MCF 10A (cell line): Measurements from ENCODE around the gene LY6G6D. TPM values are rescaled to one million over a fixed set of nuclear protein-coding genes. Genes with fewer than 3 reads are reported as not detected.

Source experiments
- BruUV-seq: library from RNA; stranded (reverse); fragments of 400-500 nt; replicated peaks from 2 replicates; lab custom pipeline; 2021; lab: Mats Ljungman, UMichigan
- CTCF ChIA-PET: fragments of 300-600 bp; sonication (Branson Sonifier 250); formaldehyde crosslinking; extraction: SDS; loops from one replicate; lab custom pipeline; 2021; ENCODE audit warnings: antibody characterized with exemption, inconsistent platforms; lab: Yijun Ruan, JAX
- POLR2A ChIA-PET: fragments of 300-600, 350-650 bp; sonication (Branson Sonifier 250); formaldehyde crosslinking; extraction: SDS; loops from one replicate; lab custom pipeline; 2020; ENCODE audit warnings: antibody characterized with exemption, inconsistent platforms; lab: Yijun Ruan, JAX
- DNase-seq: peaks from one replicate; pipeline ENCODE4 v3.0.0-alpha.2; 2018; ENCODE audit not compliant: unreplicated experiment
- H3K27ac Mint-ChIP-seq: one replicate; pipeline ENCODE4 v1.8.0; 2022; ENCODE audit warnings: mild to moderate bottlenecking, low read depth, mixed read lengths; ENCODE audit not compliant: unreplicated experiment
- H3K27me3 Mint-ChIP-seq: one replicate; pipeline ENCODE4 v1.8.0; 2022; ENCODE audit warnings: mixed read lengths; ENCODE audit not compliant: insufficient read depth, unreplicated experiment
- H3K36me3 Mint-ChIP-seq: one replicate; pipeline ENCODE4 v1.8.0; 2022; ENCODE audit warnings: mild to moderate bottlenecking, moderate library complexity, mixed read lengths; ENCODE audit not compliant: insufficient read depth, unreplicated experiment
- H3K4me1 Mint-ChIP-seq: one replicate; pipeline ENCODE4 v1.8.0; 2022; ENCODE audit warnings: mixed read lengths; ENCODE audit not compliant: insufficient read depth, unreplicated experiment
- H3K4me3 Mint-ChIP-seq: one replicate; pipeline ENCODE4 v1.8.0; 2022; ENCODE audit warnings: mild to moderate bottlenecking, moderate library complexity, mixed read lengths; ENCODE audit not compliant: unreplicated experiment
- H3K9me3 Mint-ChIP-seq: one replicate; pipeline ENCODE4 v1.8.0; 2022; ENCODE audit warnings: mixed read lengths; ENCODE audit not compliant: unreplicated experiment
- CTCF ChIP-seq: fragments of 200-600 bp; IDR thresholded peaks from one replicate; pipeline ENCODE4 v1.8.0; 2022; ENCODE audit warnings: antibody characterized with exemption, mild to moderate bottlenecking; ENCODE audit not compliant: unreplicated experiment
- intact Hi-C: fragments of 100-400 bp; cut with micrococcal nuclease; formaldehyde crosslinking; loops from 2 replicates; pipeline ENCODE4 v1.14.1; 2022
- total RNA-seq: library from RNA; stranded (reverse); gene quantifications from 2 replicates; pipeline ENCODE4 v1.2.3, GENCODE V29; 2022

Gene LY6G6D
- total RNA-seq, 1 experiment from 2014 or later: not detected

DNA sequence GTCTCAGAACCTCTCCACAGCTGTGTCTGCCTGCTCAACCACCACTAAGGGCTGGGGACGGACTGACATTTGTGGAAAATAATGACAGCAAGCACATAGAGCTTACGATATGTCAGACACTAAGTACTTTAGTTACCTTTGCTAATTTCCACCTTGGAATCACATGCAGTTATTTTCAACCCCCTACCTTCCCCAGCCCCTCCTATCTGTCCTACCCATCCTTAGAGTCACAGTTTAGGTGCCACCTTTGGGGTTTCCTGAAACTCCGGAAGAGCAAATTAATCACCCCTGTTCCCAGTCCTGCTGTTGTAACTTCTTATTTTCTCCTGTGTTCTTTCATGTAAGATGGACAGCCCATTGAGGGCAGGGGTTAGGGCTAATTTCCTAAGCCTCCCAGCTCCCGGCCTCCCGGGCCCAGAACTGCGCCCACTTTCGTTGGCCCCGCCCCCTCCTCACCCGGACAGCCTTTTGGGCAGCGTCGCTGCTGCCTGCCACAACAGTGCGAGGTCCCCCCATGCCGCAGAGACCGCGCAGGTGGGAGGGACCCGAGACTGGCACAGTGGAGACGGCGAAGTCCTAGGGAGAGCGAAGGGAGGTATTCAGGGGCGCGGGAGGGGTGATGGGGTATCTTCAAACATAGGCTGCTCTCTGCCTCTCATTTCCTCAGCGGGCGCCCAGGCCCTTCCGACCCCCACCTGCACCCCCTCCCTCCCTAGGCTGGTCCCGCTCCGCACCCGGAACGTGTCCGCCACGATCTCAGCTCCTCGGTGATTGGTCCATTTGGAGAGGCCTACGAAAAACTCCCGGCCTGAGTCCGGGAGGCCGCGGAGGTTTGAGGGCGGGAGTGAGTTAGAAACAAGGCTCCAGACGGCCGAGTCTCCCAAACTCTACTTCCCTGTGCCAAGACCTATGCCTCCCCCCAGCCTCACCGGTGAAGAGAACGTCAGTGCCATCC lies 12.8 kb downstream of the LY6G6D start:
- no TSS peak for BruUV-seq
- peaks cover 28% of the 10 kb centered on the region for H3K36me3 Mint-ChIP-seq

DNA sequence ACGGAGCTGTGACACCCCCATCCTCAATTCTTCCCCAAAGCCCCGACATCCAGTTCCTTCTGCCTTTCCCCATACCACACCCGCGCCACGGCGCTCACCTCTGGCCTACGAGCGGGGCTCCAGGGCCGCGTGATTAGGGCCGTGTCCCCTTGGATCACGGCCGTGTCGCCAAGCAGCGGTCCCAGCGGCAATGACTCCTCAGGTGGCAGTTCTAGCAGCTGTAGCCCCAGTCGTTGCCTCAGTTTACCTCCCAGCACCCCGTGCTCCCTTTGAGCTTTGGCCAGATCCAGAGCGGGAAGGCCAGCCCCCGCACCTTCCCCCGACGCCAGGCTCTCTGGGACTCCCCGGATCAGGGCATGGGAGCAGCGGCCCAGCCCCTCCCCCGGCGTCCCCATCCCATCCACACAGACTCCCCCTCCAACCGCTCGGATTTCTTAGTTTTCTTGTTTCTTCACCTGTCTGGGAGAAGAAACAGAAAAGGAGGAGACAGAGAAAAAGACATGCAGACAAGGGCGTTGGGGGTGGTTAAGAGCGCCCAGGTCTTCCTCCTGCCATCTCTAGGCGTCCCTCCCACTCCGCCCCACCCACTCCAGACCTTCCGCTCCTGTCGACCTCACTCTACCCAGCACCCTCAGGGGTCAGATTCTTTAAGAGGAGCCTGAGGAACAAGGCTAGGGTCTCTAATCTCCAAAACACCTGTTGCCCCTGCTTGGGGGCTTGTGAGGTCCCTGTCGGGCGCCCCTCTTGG lies 13.8 kb downstream of the LY6G6D start, which contains the start of gene DDAH2:
Gene DDAH2, minus strand, starts transcription at position 533 of the 748 bp plus-strand sequence. Its CDS starts 138 bp downstream, at position 395.
- no peaks in the 10 kb centered on the region for H3K27me3 Mint-ChIP-seq
- peaks cover 37% of the 10 kb centered on the region for H3K36me3 Mint-ChIP-seq
- peak within 1 kb of the TSS; percentile 92 for H3K4me3 Mint-ChIP-seq
- intact Hi-C loops: loop anchor here (1.0 to 2.0 kb wide), 5 partner anchors 26 to 102 kb away; partner anchors contain the start of genes ABHD16A, LY6G5C and VARS1
- no peak for DNase-seq
- peak within 1 kb of the TSS; percentile 86 for H3K27ac Mint-ChIP-seq
- peak; percentile 42 for TF ChIP-seq CTCF
- H3K4me1 Mint-ChIP-seq: peaks cover 7% of the 10 kb centered on the region
- H3K9me3 Mint-ChIP-seq: no peaks in the 10 kb centered on the region
- POLR2A ChIA-PET: interaction anchor here (0.7 to 11.8 kb wide), 19 partner anchors 11 to 174 kb away, joined by 3 to 95 read pairs (median 7); partner anchors contain the start of genes ABHD16A, BAG6, GPANK1 and HSPA1A
- CTCF ChIA-PET: interaction anchor here (0.6 to 2.3 kb wide), 18 partner anchors 9 to 987 kb away, joined by 3 to 7 read pairs (median 4); partner anchors contain the start of genes HSPA1B and VARS1
- BruUV-seq: no TSS peak

More for the DNA sequence above, 12.8 kb downstream of the LY6G6D start:
- Mint-ChIP-seq H3K27ac (no peak overlapping the region), H3K9me3 (no peaks in the 10 kb centered on the region), H3K27me3 (no peaks in the 10 kb centered on the region), H3K4me3 (no peak overlapping the region), H3K4me1 (peaks cover 7% of the 10 kb centered on the region)
- no peak for DNase-seq
- TF ChIP-seq CTCF: no peak
- CTCF ChIA-PET: interaction anchor here (0.6 to 2.3 kb wide), 8 partner anchors 11 to 986 kb away, joined by 4 to 7 read pairs (median 6); partner anchors contain the start of gene HSPA1B
- intact Hi-C loops: loop anchor here (2.0 kb wide), 4 partner anchors 41 to 103 kb away; partner anchors contain the start of genes LY6G5C and VARS1
- POLR2A ChIA-PET: interaction anchor here (1.1 to 11.8 kb wide), 6 partner anchors 12 to 103 kb away, joined by 3 to 95 read pairs (median 12); partner anchors contain the start of genes HSPA1B, LSM2, LY6G6D and MSH5

DNA sequence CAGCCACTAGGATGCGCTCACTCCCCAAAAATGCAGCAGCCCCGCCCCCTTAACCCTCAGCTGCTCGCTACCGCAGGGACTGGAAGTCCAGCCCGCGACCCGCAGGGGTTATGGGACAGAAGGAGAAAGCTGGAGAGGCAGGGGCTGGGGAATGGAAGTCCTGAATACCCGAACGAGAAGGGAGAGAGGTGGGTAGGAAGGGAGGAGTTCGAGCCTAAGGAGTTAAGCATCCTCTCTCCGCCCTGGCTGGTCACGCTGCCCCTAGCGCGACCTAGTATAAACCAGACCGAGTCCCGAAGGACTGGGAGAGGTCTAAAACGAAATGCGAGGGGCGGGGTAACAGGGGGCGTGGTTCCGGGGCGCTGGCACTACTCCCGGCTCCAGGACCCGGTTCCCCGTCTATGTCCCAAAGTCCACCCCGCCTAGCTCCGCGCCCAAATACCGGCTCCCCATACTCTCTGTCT lies 14.4 kb downstream of the LY6G6D start:
- Mint-ChIP-seq H3K27ac (peak overlapping the region; percentile 86), H3K4me3 (peak overlapping the region; percentile 92), H3K9me3 (no peaks in the 10 kb centered on the region), H3K27me3 (no peaks in the 10 kb centered on the region), H3K4me1 (peaks cover 7% of the 10 kb centered on the region), H3K36me3 (peaks cover 43% of the 10 kb centered on the region)
- peak; percentile 88 for DNase-seq
- no TSS peak for BruUV-seq
- POLR2A ChIA-PET: interaction anchor here (0.6 to 11.8 kb wide), 21 partner anchors 11 to 1560 kb away, joined by 3 to 95 read pairs (median 6); partner anchors contain the start of genes ABHD16A, BAG6, DDX39B and GPANK1
- intact Hi-C loops: loop anchor here (1.0 to 2.0 kb wide), 5 partner anchors 26 to 101 kb away; partner anchors contain the start of genes ABHD16A, LY6G5C and VARS1
- TF ChIP-seq CTCF: no peak
- CTCF ChIA-PET: interaction anchor here (0.6 to 2.6 kb wide), 18 partner anchors 9 to 389 kb away, joined by 3 to 19 read pairs (median 4); partner anchors contain the start of genes MSH5 and VARS1
